Prostate gland (tissue), 1 donor: ENCODE measurements around the gene SH3TC1.

Source experiments
- POLR2A ChIP-seq: fragments of 450-650 bp; IDR thresholded peaks from one replicate; pipeline ENCODE4 v1.6.1; 2016; ENCODE audit warnings: antibody characterized with exemption, mild to moderate bottlenecking
- POLR2AphosphoS5 ChIP-seq: sonication (generic); formaldehyde crosslinking; IDR thresholded peaks from one replicate; pipeline ENCODE4 v1.6.1; 2017; ENCODE audit warnings: antibody characterized with exemption

DNA sequence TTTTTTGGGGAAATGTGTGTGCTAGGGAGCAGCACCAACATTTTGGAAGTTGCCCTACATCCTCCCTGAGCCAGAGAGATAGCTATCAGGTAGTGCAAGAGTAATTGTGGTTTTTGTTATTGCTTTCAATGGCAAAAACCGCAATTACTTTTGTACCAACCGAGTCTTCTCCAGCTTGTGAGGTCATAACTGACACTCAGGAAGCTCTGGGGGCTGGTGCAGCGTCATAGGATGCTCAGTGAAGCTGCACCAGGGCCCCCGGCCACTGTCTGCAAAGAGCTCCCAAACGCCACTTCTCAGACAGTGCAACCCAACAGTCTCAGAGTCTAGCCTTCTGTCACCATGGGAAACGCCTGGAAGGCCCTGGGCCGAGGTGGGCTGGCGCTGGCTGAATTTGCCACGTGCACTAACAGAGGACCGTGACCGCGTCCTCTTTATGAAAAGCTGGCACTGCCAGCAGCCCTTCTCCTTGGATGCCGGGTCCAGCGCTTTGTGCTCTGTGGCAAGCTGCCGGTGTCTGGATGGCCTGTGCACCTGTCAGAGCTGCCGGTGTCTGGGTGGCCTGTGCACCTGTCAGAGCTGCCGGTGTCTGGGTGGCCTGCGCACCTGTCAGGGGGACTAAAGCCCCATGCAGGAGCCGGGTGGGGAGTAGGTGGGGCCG, 19.4 kb downstream of the SH3TC1 start:
- TF ChIP-seq POLR2A (no peak), POLR2AphosphoS5 (no peak)
